Measurements from ENCODE around the gene ABTB2.

ABTB2 gene

GRCh38 chr11:34313099-34313517, 44.7 kb downstream of the ABTB2 start:
- peak; percentile 7 for DNase-seq

GRCh38 chr11:34311126-34311525, 46.7 kb downstream of the ABTB2 start:
- no peak for DNase-seq

GRCh38 chr11:34309965-34310364, 47.8 kb downstream of the ABTB2 start:
- DNase-seq: no peak

- no peak for DNase-seq
These were observed 48.8 kb downstream of the ABTB2 start for GRCh38 chr11:34308913-34309585.

- no peak for DNase-seq
These were observed 49.5 kb downstream of the ABTB2 start for GRCh38 chr11:34308049-34308912.

- DNase-seq: no peak
These were observed 52.0 kb downstream of the ABTB2 start for GRCh38 chr11:34305780-34306179.

GRCh38 chr11:34305193-34305592, 52.6 kb downstream of the ABTB2 start:
- DNase-seq: no peak

- DNase-seq: no peak
These were observed 54.7 kb downstream of the ABTB2 start for GRCh38 chr11:34303028-34303570.

- no peak for DNase-seq
These were observed 55.5 kb downstream of the ABTB2 start for GRCh38 chr11:34302046-34302921.

GRCh38 chr11:34300926-34301295, 56.9 kb downstream of the ABTB2 start:
- no peak for DNase-seq

GRCh38 chr11:34300026-34300925, 57.5 kb downstream of the ABTB2 start:
- DNase-seq: no peak

- DNase-seq: no peak
These were observed 58.4 kb downstream of the ABTB2 start for GRCh38 chr11:34299284-34299972.

- DNase-seq: no peak
These were observed 58.9 kb downstream of the ABTB2 start for GRCh38 chr11:34298871-34299270.

- no peak for DNase-seq
These were observed 61.4 kb downstream of the ABTB2 start for GRCh38 chr11:34296412-34296811.

GRCh38 chr11:34292546-34292945, 65.3 kb downstream of the ABTB2 start:
- no peak for DNase-seq

- no peak for DNase-seq
These were observed 65.7 kb downstream of the ABTB2 start for GRCh38 chr11:34292111-34292510.

- DNase-seq: no peak
These were observed 66.9 kb downstream of the ABTB2 start for GRCh38 chr11:34290926-34291325.

GRCh38 chr11:34288492-34288891, 69.3 kb downstream of the ABTB2 start:
- DNase-seq: no peak

- DNase-seq: no peak
These were observed 72.9 kb downstream of the ABTB2 start for GRCh38 chr11:34284811-34285481.

GRCh38 chr11:34284156-34284555, 73.7 kb downstream of the ABTB2 start:
- DNase-seq: no peak
